PC-9 (cell line): ENCODE results near the gene SERPINE1.

Experiments
- EZH2 ChIP-seq: fragments of 200-600 bp; sonication (generic); IDR thresholded peaks from 2 replicates; pipeline ENCODE4 v1.8.0; 2017; ENCODE audit warnings: antibody characterized with exemption, low read depth
- TF ChIP-seq, protein P1 (sequence below): fragments of 200-600 bp; sonication (generic); conservative IDR thresholded peaks from 2 replicates; pipeline ENCODE4 v1.6.1; 2017; ENCODE audit warnings: mixed run types, antibody characterized with exemption, mild to moderate bottlenecking, moderate library complexity

DNA sequence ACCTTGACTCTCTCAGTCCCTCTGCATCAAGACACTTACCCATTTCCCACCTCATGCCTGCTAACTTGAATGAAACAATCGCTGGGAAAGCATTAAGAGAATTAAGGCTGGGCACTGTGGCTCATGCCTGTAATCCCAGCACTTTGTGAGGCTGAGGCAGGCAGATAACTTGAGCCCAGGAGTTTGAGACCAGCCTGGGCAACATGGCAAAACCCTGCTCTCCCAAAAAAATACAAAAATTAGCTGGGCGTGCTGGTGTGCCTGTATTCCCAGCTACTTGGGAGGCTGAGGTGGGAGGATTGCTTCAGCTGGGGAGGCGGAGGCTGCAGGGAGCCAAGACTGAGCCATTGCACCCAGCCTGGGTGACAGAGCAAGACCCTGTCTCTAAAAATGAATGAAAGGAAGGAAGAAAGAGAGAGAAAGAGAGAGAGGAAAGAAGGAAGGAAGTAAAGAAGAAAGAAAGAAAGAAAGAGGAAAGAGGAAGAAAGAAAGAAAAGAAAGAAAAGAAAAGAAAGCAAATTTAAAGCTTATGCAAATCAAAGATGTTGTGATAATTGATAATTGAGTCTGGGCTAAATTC is 646 bp downstream of the SERPINE1 start:
- TF ChIP-seq, protein P1, sequence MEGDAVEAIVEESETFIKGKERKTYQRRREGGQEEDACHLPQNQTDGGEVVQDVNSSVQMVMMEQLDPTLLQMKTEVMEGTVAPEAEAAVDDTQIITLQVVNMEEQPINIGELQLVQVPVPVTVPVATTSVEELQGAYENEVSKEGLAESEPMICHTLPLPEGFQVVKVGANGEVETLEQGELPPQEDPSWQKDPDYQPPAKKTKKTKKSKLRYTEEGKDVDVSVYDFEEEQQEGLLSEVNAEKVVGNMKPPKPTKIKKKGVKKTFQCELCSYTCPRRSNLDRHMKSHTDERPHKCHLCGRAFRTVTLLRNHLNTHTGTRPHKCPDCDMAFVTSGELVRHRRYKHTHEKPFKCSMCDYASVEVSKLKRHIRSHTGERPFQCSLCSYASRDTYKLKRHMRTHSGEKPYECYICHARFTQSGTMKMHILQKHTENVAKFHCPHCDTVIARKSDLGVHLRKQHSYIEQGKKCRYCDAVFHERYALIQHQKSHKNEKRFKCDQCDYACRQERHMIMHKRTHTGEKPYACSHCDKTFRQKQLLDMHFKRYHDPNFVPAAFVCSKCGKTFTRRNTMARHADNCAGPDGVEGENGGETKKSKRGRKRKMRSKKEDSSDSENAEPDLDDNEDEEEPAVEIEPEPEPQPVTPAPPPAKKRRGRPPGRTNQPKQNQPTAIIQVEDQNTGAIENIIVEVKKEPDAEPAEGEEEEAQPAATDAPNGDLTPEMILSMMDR: no peak
- TF ChIP-seq EZH2: no peak
